ENCODE results near the gene KCTD15. TPM values are rescaled to one million over a fixed set of nuclear protein-coding genes. Genes with fewer than 3 reads are reported as not detected.

KCTD15 gene
- total RNA-seq, result 45.8 and 51.0 TPM in 2 replicates

- DNase-seq (ENCODE audit: low read depth, low spot score), result no peak
These were observed at the start of gene KCTD15 for GRCh38 chr19:33796164-33796875. Gene KCTD15 (plus strand): TSS chr19:33796870. CDS start chr19:33800455, 3,585 bp downstream.

GRCh38 chr19:33747273-33747672 lies 49.4 kb upstream of the KCTD15 start:
- no peak for DNase-seq (ENCODE audit: low read depth, low spot score)

GRCh38 chr19:33748231-33748630 lies 48.4 kb upstream of the KCTD15 start:
- no peak for DNase-seq (ENCODE audit: low read depth, low spot score)

GRCh38 chr19:33749016-33749415 lies 47.7 kb upstream of the KCTD15 start:
- no peak for DNase-seq (ENCODE audit: low read depth, low spot score)

GRCh38 chr19:33749619-33750175 lies 47.0 kb upstream of the KCTD15 start:
- no peak for DNase-seq (ENCODE audit: low read depth, low spot score)

GRCh38 chr19:33750587-33751435 lies 45.9 kb upstream of the KCTD15 start:
- DNase-seq (ENCODE audit: low read depth, low spot score), result no peak

GRCh38 chr19:33751436-33751770 lies 45.3 kb upstream of the KCTD15 start:
- no peak for DNase-seq (ENCODE audit: low read depth, low spot score)

- DNase-seq (ENCODE audit: low read depth, low spot score), result no peak
These were observed 44.5 kb upstream of the KCTD15 start for GRCh38 chr19:33752018-33752800.

GRCh38 chr19:33752945-33753344 lies 43.7 kb upstream of the KCTD15 start:
- DNase-seq (ENCODE audit: low read depth, low spot score), result no peak

GRCh38 chr19:33754361-33754760 lies 42.3 kb upstream of the KCTD15 start:
- no peak for DNase-seq (ENCODE audit: low read depth, low spot score)

GRCh38 chr19:33755099-33756035 lies 41.3 kb upstream of the KCTD15 start:
- no peak for DNase-seq (ENCODE audit: low read depth, low spot score)

- no peak for DNase-seq (ENCODE audit: low read depth, low spot score)
These were observed 40.5 kb upstream of the KCTD15 start for GRCh38 chr19:33756177-33756576.

- DNase-seq (ENCODE audit: low read depth, low spot score), result no peak
These were observed 38.1 kb upstream of the KCTD15 start for GRCh38 chr19:33758541-33759013.

- DNase-seq (ENCODE audit: low read depth, low spot score), result no peak
These were observed 37.3 kb upstream of the KCTD15 start for GRCh38 chr19:33759356-33759755.

- no peak for DNase-seq (ENCODE audit: low read depth, low spot score)
These were observed 32.9 kb upstream of the KCTD15 start for GRCh38 chr19:33763633-33764371.

- DNase-seq (ENCODE audit: low read depth, low spot score), result no peak
These were observed 30.0 kb upstream of the KCTD15 start for GRCh38 chr19:33766623-33767022.

GRCh38 chr19:33767898-33768413 lies 28.7 kb upstream of the KCTD15 start:
- DNase-seq (ENCODE audit: low read depth, low spot score), result no peak

- no peak for DNase-seq (ENCODE audit: low read depth, low spot score)
These were observed 27.5 kb upstream of the KCTD15 start for GRCh38 chr19:33769208-33769607.

GRCh38 chr19:33770107-33770506 lies 26.6 kb upstream of the KCTD15 start:
- DNase-seq (ENCODE audit: low read depth, low spot score), result no peak

Measured in pulmonary artery endothelial cell (primary cell).